ENCODE data around the gene SIDT1.

DNA sequence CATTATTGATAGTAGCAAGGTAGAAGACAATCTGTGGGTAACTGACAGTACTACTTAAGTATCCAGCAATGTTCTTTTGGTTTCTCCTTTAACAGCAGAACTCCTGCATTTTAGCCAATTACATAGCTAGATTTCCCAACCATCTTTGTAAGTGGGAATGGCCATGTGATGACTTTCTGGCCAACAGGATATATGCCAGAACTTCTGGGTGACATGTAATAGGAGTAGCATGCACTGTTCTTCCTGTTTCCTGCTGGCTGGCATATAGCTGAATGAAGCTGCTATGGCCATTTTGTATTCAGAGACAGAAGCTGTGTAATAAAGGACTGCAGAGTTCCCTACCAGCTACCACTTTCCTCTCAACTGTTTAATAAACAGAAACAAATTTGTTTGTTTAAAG is 35.4 kb upstream of the SIDT1 start:
- TF ChIP-seq, protein P1, sequence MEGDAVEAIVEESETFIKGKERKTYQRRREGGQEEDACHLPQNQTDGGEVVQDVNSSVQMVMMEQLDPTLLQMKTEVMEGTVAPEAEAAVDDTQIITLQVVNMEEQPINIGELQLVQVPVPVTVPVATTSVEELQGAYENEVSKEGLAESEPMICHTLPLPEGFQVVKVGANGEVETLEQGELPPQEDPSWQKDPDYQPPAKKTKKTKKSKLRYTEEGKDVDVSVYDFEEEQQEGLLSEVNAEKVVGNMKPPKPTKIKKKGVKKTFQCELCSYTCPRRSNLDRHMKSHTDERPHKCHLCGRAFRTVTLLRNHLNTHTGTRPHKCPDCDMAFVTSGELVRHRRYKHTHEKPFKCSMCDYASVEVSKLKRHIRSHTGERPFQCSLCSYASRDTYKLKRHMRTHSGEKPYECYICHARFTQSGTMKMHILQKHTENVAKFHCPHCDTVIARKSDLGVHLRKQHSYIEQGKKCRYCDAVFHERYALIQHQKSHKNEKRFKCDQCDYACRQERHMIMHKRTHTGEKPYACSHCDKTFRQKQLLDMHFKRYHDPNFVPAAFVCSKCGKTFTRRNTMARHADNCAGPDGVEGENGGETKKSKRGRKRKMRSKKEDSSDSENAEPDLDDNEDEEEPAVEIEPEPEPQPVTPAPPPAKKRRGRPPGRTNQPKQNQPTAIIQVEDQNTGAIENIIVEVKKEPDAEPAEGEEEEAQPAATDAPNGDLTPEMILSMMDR (IDR thresholded peaks at IDR 0.05; ENCODE audit: low read depth, low read length): no peak
- TF ChIP-seq EZH2phosphoT487 (IDR thresholded peaks at IDR 0.05; ENCODE audit: low read depth): no peak
